H1 (cell line): ENCODE measurements around the gene TOGARAM1. TPM values are rescaled to one million over a fixed set of nuclear protein-coding genes. Genes with fewer than 3 reads are reported as not detected.

ENCODE experiments used
- CTCF ChIA-PET: fragments of 300-600 bp; sonication (Branson Sonifier 250); formaldehyde crosslinking; loops from one replicate; lab custom pipeline; 2021; ENCODE audit not compliant: partially characterized antibody; lab: Charles Lee
- POLR2A ChIA-PET: fragments of 300-600 bp; sonication (Branson Sonifier 250); formaldehyde crosslinking; loops from one replicate; lab custom pipeline; 2021; ENCODE audit warnings: inconsistent platforms; ENCODE audit not compliant: partially characterized antibody; lab: Charles Lee
- DNase-seq, 2 experiments: peaks; one replicate each; pipeline versions ENCODE4 v3.0.0 to v3.0.0-alpha.2; 2010 to 2022; ENCODE audit warnings: low spot score in 2 of 2, low read depth in 1 of 2, mixed read lengths in 1 of 2
- FAIRE-seq: peaks from 2 replicates; lab custom pipeline; 2011; peaks lifted over from hg19 to GRCh38; lab: Jason Lieb, UNC
- H2AFZ ChIP-seq: 2 replicates; pipeline ENCODE4 v1.8.1; 2012; ENCODE audit warnings: low read length, inconsistent platforms
- H2AK5ac ChIP-seq: 2 replicates; pipeline ENCODE4 v1.6.1; 2013; ENCODE audit warnings: low read depth, low read length
- H2BK120ac ChIP-seq: replicated peaks from 2 replicates; pipeline ENCODE3; 2013; ENCODE audit warnings: low read depth, low read length, inconsistent platforms
- H2BK12ac ChIP-seq: 2 replicates; pipeline ENCODE4 v1.6.1; 2013; ENCODE audit warnings: low read depth, low read length
- H2BK15ac ChIP-seq: 2 replicates; pipeline ENCODE4 v1.6.1; 2013; ENCODE audit warnings: low read length
- H2BK20ac ChIP-seq: 2 replicates; pipeline ENCODE4 v1.6.1; 2013; ENCODE audit warnings: low read length
- H2BK5ac ChIP-seq: 2 replicates; pipeline ENCODE4 v1.6.1; 2013; ENCODE audit warnings: low read depth, low read length
- H3K14ac ChIP-seq: 2 replicates; pipeline ENCODE4 v1.6.1; 2013; ENCODE audit warnings: inconsistent platforms; ENCODE audit not compliant: insufficient read length
- H3K18ac ChIP-seq: 2 replicates; pipeline ENCODE4 v1.6.1; 2013; ENCODE audit warnings: low read length; ENCODE audit errors: extremely low read depth
- H3K23ac ChIP-seq: 2 replicates; pipeline ENCODE4 v1.6.1; 2013; ENCODE audit warnings: inconsistent platforms; ENCODE audit not compliant: insufficient read length
- H3K23me2 ChIP-seq: 2 replicates; pipeline ENCODE4 v1.6.1; 2013; ENCODE audit warnings: low read depth, low read length
- H3K27ac ChIP-seq: 2 replicates; pipeline ENCODE4 v1.6.1; 2011; ENCODE audit warnings: low read depth, low read length, inconsistent platforms
- H3K27me3 ChIP-seq, 4 experiments: replicated peaks in 1 of 4; 1 replicate in 1 of 4; 2 replicates in 3 of 4; pipeline versions ENCODE4 v1.6.1 to v1.8.1; 2011 to 2013; ENCODE audit warnings: low read length in 3 of 4, mild to moderate bottlenecking in 3 of 4, inconsistent platforms in 2 of 4, mixed read lengths in 2 of 4, moderate library complexity in 1 of 4; ENCODE audit not compliant: control insufficient read depth in 3 of 4, insufficient read depth in 3 of 4; ENCODE audit errors: extremely low read depth in 1 of 4
- H3K36me3 ChIP-seq, 4 experiments: 2 replicates each; pipeline versions ENCODE4 v1.6.1 to v1.8.1; 2011 to 2013; ENCODE audit warnings: mild to moderate bottlenecking in 4 of 4, low read length in 3 of 4, moderate library complexity in 2 of 4, control low read depth in 1 of 4, inconsistent platforms in 1 of 4; ENCODE audit not compliant: insufficient read depth in 4 of 4, control insufficient read depth in 2 of 4
- H3K4ac ChIP-seq: replicated peaks from 2 replicates; pipeline ENCODE3; 2013; ENCODE audit warnings: low read length, low read depth, mixed read lengths, inconsistent platforms; ENCODE audit not compliant: insufficient read length
- H3K4me1 ChIP-seq, 4 experiments: replicated peaks in 1 of 4; 1 replicate in 1 of 4; 2 replicates in 3 of 4; pipeline versions ENCODE4 v1.6.1 to v1.8.1; 2011 to 2013; ENCODE audit warnings: low read length in 3 of 4, inconsistent platforms in 2 of 4, mixed read lengths in 1 of 4; ENCODE audit not compliant: insufficient read depth in 4 of 4, control insufficient read depth in 3 of 4
- H3K4me2 ChIP-seq, 2 experiments: 2 replicates each; pipeline versions ENCODE4 v1.6.1 to v1.8.1; 2011 to 2013; ENCODE audit warnings: low read depth in 2 of 2, low read length in 2 of 2, control low read depth in 1 of 2, inconsistent platforms in 1 of 2, mild to moderate bottlenecking in 1 of 2; ENCODE audit not compliant: insufficient read depth in 1 of 2
- H3K4me3 ChIP-seq, 4 experiments: fragments of 200-600, 300-600 bp in 1 of 4; sonication (generic), shearing (Covaris generic), sonication (Bioruptor Twin) in 1 of 4; 2 replicates each; pipeline versions ENCODE4 v1.5.1 to v1.8.1; 2011 to 2016; ENCODE audit warnings: low read length in 4 of 4, low read depth in 3 of 4, control low read depth in 2 of 4, inconsistent platforms in 2 of 4, mild to moderate bottlenecking in 2 of 4, mixed read lengths in 1 of 4, moderate library complexity in 1 of 4; ENCODE audit not compliant: insufficient read depth in 2 of 4; ENCODE audit errors: extremely low read depth in 1 of 4
- H3K56ac ChIP-seq: replicated peaks from 2 replicates; pipeline ENCODE3; 2013; ENCODE audit warnings: low read depth, mild to moderate bottlenecking, mixed read lengths, low read length, inconsistent platforms; ENCODE audit not compliant: insufficient read length
- H3K79me1 ChIP-seq: 2 replicates; pipeline ENCODE4 v1.6.1; 2013; ENCODE audit warnings: low read depth, low read length, control low read depth
- H3K79me2 ChIP-seq, 2 experiments: 2 replicates each; pipeline versions ENCODE4 v1.6.1 to v1.8.1; 2012 to 2013; ENCODE audit warnings: low read length in 2 of 2, mild to moderate bottlenecking in 2 of 2, inconsistent platforms in 1 of 2; ENCODE audit not compliant: insufficient read depth in 2 of 2, control insufficient read depth in 1 of 2
- H3K9ac ChIP-seq, 4 experiments: replicated peaks in 1 of 4; 1 replicate in 1 of 4; 2 replicates in 3 of 4; pipeline versions ENCODE4 v1.6.1 to v1.8.1; 2011 to 2013; ENCODE audit warnings: low read depth in 3 of 4, low read length in 3 of 4, control low read depth in 2 of 4, mild to moderate bottlenecking in 2 of 4, moderate library complexity in 2 of 4, inconsistent platforms in 1 of 4; ENCODE audit errors: extremely low read depth in 1 of 4
- H3K9me3 ChIP-seq, 2 experiments: 2 replicates each; pipeline versions ENCODE4 v1.6.1 to v1.8.1; 2012 to 2013; ENCODE audit warnings: mild to moderate bottlenecking in 2 of 2, moderate library complexity in 2 of 2, control low read depth in 1 of 2, inconsistent platforms in 1 of 2, low read depth in 1 of 2, low read length in 1 of 2, mixed read lengths in 1 of 2; ENCODE audit not compliant: insufficient read depth in 2 of 2
- H4K20me1 ChIP-seq, 2 experiments: replicated peaks in 1 of 2; 2 replicates each; pipeline versions ENCODE3 to v1.8.1; 2011 to 2013; ENCODE audit warnings: inconsistent platforms in 2 of 2, low read length in 2 of 2, mild to moderate bottlenecking in 1 of 2; ENCODE audit not compliant: insufficient read depth in 2 of 2, control insufficient read depth in 1 of 2
- H4K5ac ChIP-seq: 2 replicates; pipeline ENCODE4 v1.6.1; 2013; ENCODE audit warnings: low read length, low read depth, mixed read lengths, inconsistent platforms; ENCODE audit not compliant: insufficient read length
- H4K8ac ChIP-seq: 2 replicates; pipeline ENCODE4 v1.8.0; 2013; ENCODE audit warnings: mild to moderate bottlenecking, moderate library complexity, low read length, inconsistent platforms; ENCODE audit not compliant: insufficient read depth; ENCODE audit errors: extremely low read depth
- H4K91ac ChIP-seq: replicated peaks from 2 replicates; pipeline ENCODE3; 2013; ENCODE audit warnings: low read length, mixed read lengths, inconsistent platforms; ENCODE audit not compliant: insufficient read length
- BCL11A ChIP-seq, 2 experiments: IDR thresholded peaks; one replicate each; pipeline ENCODE4 v1.6.1; 2011; ENCODE audit warnings: low read depth in 2 of 2, low read length in 2 of 2, mild to moderate bottlenecking in 2 of 2
- CHD1 ChIP-seq: IDR thresholded peaks from 2 replicates; pipeline ENCODE4 v1.6.1; 2012; ENCODE audit warnings: low read depth, low read length, improper control_type of control experiment
- CHD2 ChIP-seq: IDR thresholded peaks from 2 replicates; pipeline ENCODE4 v1.6.1; 2012; ENCODE audit warnings: low read length, improper control_type of control experiment
- CTCF ChIP-seq, 3 experiments: IDR thresholded peaks; 1 replicate in 2 of 3; 2 replicates in 1 of 3; pipeline versions ENCODE4 v1.5.1 to v1.6.1; 2011; ENCODE audit warnings: low read length in 3 of 3, mild to moderate bottlenecking in 3 of 3, inconsistent platforms in 2 of 3, low read depth in 1 of 3, moderate library complexity in 1 of 3; ENCODE audit not compliant: insufficient read depth in 1 of 3; ENCODE audit errors: control extremely low read depth in 1 of 3
- EZH2 ChIP-seq: fragments of 200-600 bp; sonication (generic); IDR thresholded peaks from 2 replicates; pipeline ENCODE4 v1.7.1; 2012; ENCODE audit warnings: low read depth, mild to moderate bottlenecking, moderate library complexity, low read length, inconsistent platforms; ENCODE audit not compliant: severe bottlenecking
- NANOG ChIP-seq: IDR thresholded peaks from 2 replicates; pipeline ENCODE4 v1.6.1; 2011; ENCODE audit warnings: low read length, low read depth, mild to moderate bottlenecking, inconsistent platforms; ENCODE audit not compliant: insufficient read depth, poor library complexity, severe bottlenecking
- RAD21 ChIP-seq, 2 experiments: IDR thresholded peaks in 1 of 2; conservative IDR thresholded peaks in 1 of 2; 2 replicates each; pipeline ENCODE4 v1.6.1; 2011; ENCODE audit warnings: low read depth in 2 of 2, low read length in 2 of 2, improper control_type of control experiment in 1 of 2, inconsistent platforms in 1 of 2, mild to moderate bottlenecking in 1 of 2, moderate library complexity in 1 of 2
- RNF2 ChIP-seq: fragments of 200-900, 300-1000 bp; sonication (generic); IDR thresholded peaks from 2 replicates; pipeline ENCODE4 v1.7.1; 2016; ENCODE audit warnings: borderline replicate concordance, low read depth, mild to moderate bottlenecking, antibody characterized with exemption, low read length; ENCODE audit not compliant: poor library complexity, severe bottlenecking; ENCODE audit errors: missing control alignments
- ZNF274 ChIP-seq: IDR thresholded peaks from 2 replicates; pipeline ENCODE4 v1.7.0; 2012; ENCODE audit warnings: low read length, borderline replicate concordance; ENCODE audit errors: extremely low read depth
- WGBS, 2 experiments: shearing (Covaris generic) in 1 of 2; methylation state at CpG; one replicate each; pipeline versions ENCODE4 v1.1.6 to v1.1.7; 2013 to 2015; ENCODE audit warnings: low lambda C conversion rate in 2 of 2, mixed read lengths in 2 of 2, inconsistent platforms in 1 of 2, low coverage in 1 of 2, missing lambda C conversion rate in 1 of 2; ENCODE audit not compliant: insufficient replicate concordance in 2 of 2, insufficient coverage in 1 of 2, insufficient read length in 1 of 2; ENCODE audit errors: extremely low coverage in 1 of 2, missing lambda C conversion rate in 1 of 2; 5-methylcytosine and 5-hydroxymethylcytosine counted together
- polyA plus RNA-seq, 7 experiments: library from polyadenylated mRNA; depleted of rRNA in 3 of 7; stranded (reverse) in 5 of 7; unstranded in 2 of 7; fragments of >200 nt in 5 of 7; fragments of 200-250 nt in 2 of 7; gene quantifications; 1 replicate in 5 of 7; 2 replicates in 1 of 7; 4 replicates in 1 of 7; pipeline versions ENCODE4 v1.2.1 to v1.2.3, GENCODE V29; 2011 to 2013; ENCODE audit warnings: missing spikeins in 2 of 7, mixed read lengths in 2 of 7
- total RNA-seq: library from RNA; stranded (reverse); fragmentation: NEBNext Ultra II Directional; extraction: Animal tissue kit (Norgen Biotek cat#: 25700); gene quantifications from 2 replicates; pipeline ENCODE4 v1.2.1, GENCODE V29; 2021

TOGARAM1 gene
- total and polyA plus RNA-seq, 2 of the 8 experiments (the other 6 are each of a cell fraction or from before 2014, with no cell fraction given), result 2.5 to 6.8 TPM

GRCh38 chr14:44995770-44996294 is 33.8 kb downstream of the TOGARAM1 start:
- Histone ChIP-seq H3K4ac (no peak overlapping the region), H3K14ac (no peak overlapping the region), H2BK120ac (no peak overlapping the region), H2AK5ac (no peak overlapping the region), H3K36me3 (no peaks in the 10 kb centered on the region; a peak in 2 of 8 replicates), H3K18ac (no peak overlapping the region), H4K91ac (no peak overlapping the region), H3K4me1 (no peaks in the 10 kb centered on the region), H3K23me2 (no peaks in the 10 kb centered on the region), H2BK15ac (no peak overlapping the region), H4K8ac (no peak overlapping the region), H3K9me3 (no peaks in the 10 kb centered on the region), H3K27me3 (no peaks in the 10 kb centered on the region), H3K23ac (no peak overlapping the region), H4K20me1 (no peaks in the 10 kb centered on the region), H3K9ac (no peak overlapping the region), H3K27ac (no peak overlapping the region), H3K4me2 (no peak overlapping the region), H2BK5ac (no peak overlapping the region), H3K4me3 (no peak overlapping the region), H2AFZ (no peak overlapping the region), H3K56ac (no peak overlapping the region), H4K5ac (no peak overlapping the region), H3K79me1 (no peaks in the 10 kb centered on the region; the same call in 1 of the 2 replicates), H2BK20ac (no peak overlapping the region), H3K79me2 (no peaks in the 10 kb centered on the region), H2BK12ac (no peak overlapping the region)
- 84% methylated on average over 4 of the region's 4 CpGs; no CpG with 5 or more reads in 1 of the 2 experiments for WGBS, 2 experiments
- POLR2A ChIA-PET, result no interaction called here
- no peak for FAIRE-seq
- DNase-seq, result no peak
- CTCF ChIA-PET, result no interaction called here
- TF ChIP-seq RAD21 (IDR thresholded peaks at IDR 0.05 in 1 of 2, conservative IDR thresholded peaks at IDR 0.05 in 1 of 2; ENCODE audit: low read depth in 2 of 2, low read length in 2 of 2) (no peak), RNF2 (no peak), BCL11A (IDR thresholded peaks at IDR 0.05; ENCODE audit: low read depth in 2 of 2, low read length in 2 of 2) (no peak), CHD1 (no peak), NANOG (no peak), CTCF (IDR thresholded peaks at IDR 0.05; ENCODE audit: control extremely low read depth in 1 of 3, insufficient read depth in 1 of 3, low read depth in 1 of 3, low read length in 3 of 3) (no peak), ZNF274 (no peak), CHD2 (no peak), EZH2 (no peak)
